Measurements from ENCODE around the gene RELA.
"Not testable (repeated sequence)": the region's sequence is repeated elsewhere in the genome, so short reads cannot be mapped to it uniquely, and the experiment has no call there.

RELA gene

DNA sequence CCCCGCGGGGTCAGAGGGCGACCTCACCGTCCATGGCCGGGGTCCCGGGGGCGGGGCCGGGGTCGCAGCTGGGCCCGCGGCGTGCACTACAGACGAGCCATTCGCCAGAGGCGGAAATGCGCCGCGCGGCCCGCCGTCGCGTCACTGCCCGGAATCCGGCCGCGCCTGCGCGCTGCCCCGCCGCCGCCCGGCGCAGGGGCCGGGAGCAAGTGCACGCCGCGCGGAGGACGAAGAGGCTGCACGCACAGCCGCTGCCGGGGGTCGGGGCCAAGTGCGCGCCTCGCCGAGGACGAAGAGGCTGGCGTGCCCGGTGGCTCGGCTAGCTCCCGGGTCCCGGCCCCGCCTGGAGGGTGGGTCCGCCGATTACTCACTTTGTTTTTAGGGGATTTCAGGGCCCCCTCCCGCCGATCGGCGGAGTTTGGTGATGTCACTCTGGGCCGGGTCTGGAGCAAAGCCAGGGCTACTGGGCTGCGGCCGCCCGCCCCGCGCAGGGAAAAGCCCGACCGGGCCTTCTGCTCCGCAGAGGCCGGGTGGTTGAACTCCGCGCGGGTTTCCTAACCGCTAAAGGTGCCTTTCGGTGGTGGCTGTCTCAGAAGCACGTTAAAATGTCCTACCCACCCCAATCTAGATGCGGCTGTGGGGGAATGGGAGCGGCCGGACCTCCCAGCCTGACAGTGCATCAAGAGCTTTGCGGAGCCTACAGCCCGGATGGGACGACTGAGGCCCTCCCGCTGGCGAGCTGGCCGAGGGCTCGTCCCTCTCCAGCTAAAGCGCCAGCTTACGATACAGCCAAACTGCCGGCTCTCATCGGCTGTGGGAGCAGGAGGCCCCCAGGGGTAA lies at the start of gene RELA:
RELA (minus strand) TSS at position 118 of the 840 bp plus-strand sequence; CDS start at position 34, 84 bp downstream.
- Histone ChIP-seq H3K36me3 (ENCODE audit: insufficient read depth, low read length) (peaks cover 15% of the 10 kb centered on the region; the same call in 1 of the 2 replicates), H3K79me2 (ENCODE audit: control insufficient read depth, insufficient read depth, low read length, unreplicated experiment) (peaks cover 25% of the 10 kb centered on the region), H3K4me3 (ENCODE audit: low read depth, low read length) (peak within 1 kb of the TSS; percentile 95), H2AFZ (ENCODE audit: low read length, unreplicated experiment) (peak within 1 kb of the TSS; percentile 60), H3K27me3 (ENCODE audit: insufficient read depth, low read length) (no peaks in the 10 kb centered on the region), H3K4me1 (ENCODE audit: control insufficient read depth, insufficient read depth, low read length, unreplicated experiment) (peaks cover 6% of the 10 kb centered on the region), H3K27ac (ENCODE audit: low read depth, low read length) (peak within 1 kb of the TSS; percentile 96)

DNA sequence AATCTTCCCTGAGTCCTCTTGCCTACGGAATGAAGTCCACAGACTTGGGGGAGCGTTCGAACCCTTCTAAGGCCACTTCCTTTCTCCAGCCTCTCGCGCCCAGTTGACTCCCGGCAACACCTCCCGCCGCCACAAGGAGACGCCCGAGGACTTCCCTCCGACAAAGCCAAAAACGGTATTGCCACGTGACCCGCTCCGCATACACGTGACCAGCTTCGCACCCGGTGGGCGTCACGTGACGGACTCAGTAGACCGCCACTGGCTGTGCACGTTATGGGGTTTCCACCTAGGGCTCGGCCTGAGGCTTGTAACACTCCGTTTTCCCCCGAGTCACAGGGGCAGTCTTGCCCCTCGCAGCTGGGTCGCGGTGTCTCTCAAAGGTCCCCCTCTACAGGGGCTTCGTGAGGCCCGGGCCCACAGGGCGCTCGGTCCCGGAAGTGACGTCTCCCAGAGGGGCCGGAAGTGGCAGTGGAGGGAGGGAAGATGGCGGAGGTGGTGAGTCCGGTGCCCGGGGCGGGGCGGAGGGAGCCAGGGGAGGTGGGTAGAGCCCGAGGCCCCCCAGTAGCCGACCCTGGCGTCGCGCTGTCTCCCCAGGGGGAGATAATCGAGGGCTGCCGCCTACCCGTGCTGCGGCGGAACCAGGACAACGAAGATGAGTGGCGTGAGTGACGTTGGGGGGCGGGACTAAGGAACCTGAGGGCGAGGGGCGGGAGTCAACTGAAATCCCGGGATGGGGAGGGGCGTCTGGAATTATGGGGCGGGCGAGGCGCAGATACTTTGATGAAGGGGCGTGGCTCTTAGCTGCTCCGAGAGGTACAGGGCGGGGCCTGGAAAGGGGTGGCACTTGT lies 49.3 kb upstream of the RELA start, which contains the start of gene KAT5:
KAT5 (plus strand) TSS at position 468 of the 848 bp plus-strand sequence; CDS start at position 484, 16 bp downstream.
- peak within 1 kb of the TSS; percentile 82 for H2AFZ ChIP-seq (ENCODE audit: low read length, unreplicated experiment)
- peaks cover 15% of the 10 kb centered on the region for H3K79me2 ChIP-seq (ENCODE audit: control insufficient read depth, insufficient read depth, low read length, unreplicated experiment)
- H3K4me3 ChIP-seq (ENCODE audit: low read depth, low read length) = peak within 1 kb of the TSS; percentile 82
- H3K36me3 ChIP-seq (ENCODE audit: insufficient read depth, low read length) = peaks cover 21% of the 10 kb centered on the region
- H3K4me1 ChIP-seq (ENCODE audit: control insufficient read depth, insufficient read depth, low read length, unreplicated experiment) = peaks cover 18% of the 10 kb centered on the region
- H3K27me3 ChIP-seq (ENCODE audit: insufficient read depth, low read length) = no peaks in the 10 kb centered on the region
- peak within 1 kb of the TSS; percentile 95 for H3K27ac ChIP-seq (ENCODE audit: low read depth, low read length)

DNA sequence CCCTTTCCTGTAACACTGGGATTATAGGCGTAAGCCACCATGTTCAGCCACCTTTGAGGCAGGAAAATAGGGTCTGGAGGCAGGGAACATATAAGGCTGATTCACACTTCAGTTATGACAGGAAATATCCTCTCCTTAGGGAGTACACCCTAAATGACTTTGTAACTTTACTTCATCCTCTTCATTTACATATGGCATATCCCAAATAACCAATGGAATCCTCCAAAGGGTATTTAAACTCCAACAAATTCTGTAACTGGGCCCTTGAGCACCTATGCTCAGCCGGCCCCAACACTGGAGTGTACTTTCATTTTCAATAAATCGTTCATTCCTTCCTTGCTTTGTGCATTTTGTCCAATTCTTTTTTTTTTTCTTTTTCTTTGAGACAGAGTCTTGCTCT lies 47.7 kb upstream of the RELA start:
- H3K79me2 ChIP-seq (ENCODE audit: control insufficient read depth, insufficient read depth, low read length, unreplicated experiment) = peaks cover 15% of the 10 kb centered on the region
- peak overlapping the region; percentile 82 for H3K4me3 ChIP-seq (ENCODE audit: low read depth, low read length)
- H3K27me3 ChIP-seq (ENCODE audit: insufficient read depth, low read length) = no peaks in the 10 kb centered on the region
- peaks cover 18% of the 10 kb centered on the region for H3K4me1 ChIP-seq (ENCODE audit: control insufficient read depth, insufficient read depth, low read length, unreplicated experiment)
- H3K27ac ChIP-seq (ENCODE audit: low read depth, low read length) = peak overlapping the region; percentile 95
- peaks cover 21% of the 10 kb centered on the region for H3K36me3 ChIP-seq (ENCODE audit: insufficient read depth, low read length)
- no peak overlapping the region for H2AFZ ChIP-seq (ENCODE audit: low read length, unreplicated experiment)

DNA sequence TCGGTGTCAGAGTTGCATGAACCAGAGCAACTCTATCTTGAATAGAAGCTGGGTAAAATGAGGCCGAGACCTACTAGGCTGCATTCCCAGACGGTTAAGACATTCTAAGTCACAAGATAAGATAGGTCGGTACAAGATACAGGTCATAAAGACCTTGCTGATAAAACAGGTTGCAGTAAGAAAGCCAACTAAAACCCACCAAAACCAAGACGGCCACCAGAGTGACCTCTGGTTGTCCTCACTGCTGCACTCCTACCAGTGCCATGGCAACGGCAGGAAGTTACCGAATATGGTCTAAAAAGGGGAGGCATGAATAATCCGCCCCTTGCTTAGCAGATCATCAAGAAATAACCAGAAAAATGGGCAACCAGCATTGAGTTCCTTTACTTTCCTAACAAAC lies 46.9 kb upstream of the RELA start:
- H3K79me2 ChIP-seq (ENCODE audit: control insufficient read depth, insufficient read depth, low read length, unreplicated experiment) = peaks cover 12% of the 10 kb centered on the region
- peaks cover 18% of the 10 kb centered on the region for H3K4me1 ChIP-seq (ENCODE audit: control insufficient read depth, insufficient read depth, low read length, unreplicated experiment)
- H3K4me3 ChIP-seq (ENCODE audit: low read depth, low read length) = no peak overlapping the region
- no peaks in the 10 kb centered on the region for H3K27me3 ChIP-seq (ENCODE audit: insufficient read depth, low read length)
- H2AFZ ChIP-seq (ENCODE audit: low read length, unreplicated experiment) = no peak overlapping the region
- H3K27ac ChIP-seq (ENCODE audit: low read depth, low read length) = no peak overlapping the region
- peaks cover 16% of the 10 kb centered on the region for H3K36me3 ChIP-seq (ENCODE audit: insufficient read depth, low read length)

DNA sequence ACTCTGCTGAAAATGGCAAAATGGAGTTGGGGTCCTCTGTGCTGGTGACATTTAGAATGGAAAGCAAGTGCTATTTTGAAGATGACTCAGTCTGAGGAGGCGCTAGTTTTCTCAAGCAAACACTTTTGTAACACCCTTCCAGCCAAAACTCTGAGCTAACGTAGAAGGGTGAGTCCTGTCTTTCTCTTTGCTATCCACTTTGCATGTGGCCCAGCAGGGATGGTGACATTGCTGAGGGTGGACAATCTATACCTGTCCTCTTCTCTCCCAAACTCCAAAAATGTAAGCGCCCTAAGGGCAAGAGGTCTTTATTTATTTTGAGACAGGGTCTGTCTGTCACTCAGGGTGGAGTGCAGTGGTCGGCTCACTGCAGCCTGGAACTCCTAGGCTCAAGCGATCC lies 45.7 kb upstream of the RELA start:
- Histone ChIP-seq H3K4me1 (ENCODE audit: control insufficient read depth, insufficient read depth, low read length, unreplicated experiment) (peaks cover 18% of the 10 kb centered on the region), H3K36me3 (ENCODE audit: insufficient read depth, low read length) (peaks cover 4% of the 10 kb centered on the region), H3K27ac (ENCODE audit: low read depth, low read length) (no peak overlapping the region), H2AFZ (ENCODE audit: low read length, unreplicated experiment) (no peak overlapping the region), H3K4me3 (ENCODE audit: low read depth, low read length) (no peak overlapping the region), H3K79me2 (ENCODE audit: control insufficient read depth, insufficient read depth, low read length, unreplicated experiment) (peaks cover 9% of the 10 kb centered on the region), H3K27me3 (ENCODE audit: insufficient read depth, low read length) (no peaks in the 10 kb centered on the region)

DNA sequence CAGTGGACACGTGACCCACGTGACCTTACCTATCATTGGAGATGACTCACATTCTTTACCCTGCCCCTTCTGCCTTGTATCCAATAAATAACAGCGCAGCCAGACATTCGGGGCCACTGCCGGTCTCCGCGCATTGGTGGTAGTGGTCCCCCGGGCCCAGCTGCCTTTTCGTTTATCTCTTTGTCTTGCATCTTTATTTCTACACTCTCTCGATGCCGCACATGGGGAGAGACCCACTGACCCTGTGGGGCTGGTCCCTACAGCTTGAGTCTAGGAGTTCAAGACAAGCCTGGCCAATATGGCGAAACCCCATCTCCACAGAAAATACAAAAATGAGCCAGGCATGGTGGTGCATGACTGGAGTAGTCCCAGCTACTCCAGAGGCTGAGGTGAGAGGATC lies 44.3 kb upstream of the RELA start:
- H3K27ac ChIP-seq (ENCODE audit: low read depth, low read length); H3K36me3 ChIP-seq (ENCODE audit: insufficient read depth, low read length); H2AFZ ChIP-seq (ENCODE audit: low read length, unreplicated experiment); H3K79me2 ChIP-seq (ENCODE audit: control insufficient read depth, insufficient read depth, low read length, unreplicated experiment); H3K27me3 ChIP-seq (ENCODE audit: insufficient read depth, low read length); H3K4me3 ChIP-seq (ENCODE audit: low read depth, low read length): not testable (repeated sequence)
- H3K4me1 ChIP-seq (ENCODE audit: control insufficient read depth, insufficient read depth, low read length, unreplicated experiment) = peaks cover 11% of the 10 kb centered on the region

DNA sequence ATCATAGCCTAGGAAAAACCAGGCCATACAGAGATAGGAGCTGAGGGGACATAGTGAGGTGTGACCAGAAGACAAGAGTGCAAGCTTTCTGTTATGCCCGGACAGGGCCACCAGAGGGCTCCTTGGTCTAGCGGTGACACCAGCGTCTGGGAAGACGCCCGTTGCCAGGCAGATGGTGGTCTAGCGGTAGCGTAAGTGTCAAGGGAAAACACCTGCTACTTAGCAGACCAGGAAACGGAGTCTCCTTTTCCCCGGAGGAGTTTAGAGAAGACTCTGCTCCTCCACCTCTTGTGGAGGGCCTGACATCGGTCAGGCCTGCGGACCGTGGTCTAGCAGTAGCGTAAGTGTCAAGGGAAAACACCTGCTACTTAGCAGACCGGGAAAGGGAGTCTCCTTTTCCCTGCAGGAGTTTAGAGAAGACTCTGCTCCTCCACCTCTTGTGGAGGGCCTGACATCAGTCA lies 43.6 kb upstream of the RELA start:
- peaks cover 11% of the 10 kb centered on the region for H3K4me1 ChIP-seq (ENCODE audit: control insufficient read depth, insufficient read depth, low read length, unreplicated experiment)
- H2AFZ ChIP-seq (ENCODE audit: low read length, unreplicated experiment); H3K27ac ChIP-seq (ENCODE audit: low read depth, low read length); H3K27me3 ChIP-seq (ENCODE audit: insufficient read depth, low read length); H3K79me2 ChIP-seq (ENCODE audit: control insufficient read depth, insufficient read depth, low read length, unreplicated experiment); H3K36me3 ChIP-seq (ENCODE audit: insufficient read depth, low read length); H3K4me3 ChIP-seq (ENCODE audit: low read depth, low read length): not testable (repeated sequence)

DNA sequence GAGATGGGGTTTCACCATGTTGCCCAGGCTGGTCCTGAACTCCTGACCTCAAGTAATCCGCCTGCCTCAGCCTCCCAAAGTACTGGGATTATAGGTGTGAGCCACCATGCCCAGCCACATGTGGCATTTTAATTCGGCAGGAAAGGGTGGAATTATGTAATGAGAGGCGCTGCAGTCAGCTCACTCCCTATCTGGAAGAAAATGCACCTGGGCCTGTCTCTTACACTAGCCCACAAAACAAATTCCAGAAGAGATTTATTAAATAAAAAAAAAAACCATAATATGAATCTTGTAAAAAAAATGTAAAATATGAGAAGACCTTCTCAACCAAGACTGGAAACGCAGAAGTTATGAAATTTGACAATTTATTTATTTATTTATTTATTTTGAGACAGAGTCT lies 41.1 kb upstream of the RELA start:
- no peaks in the 10 kb centered on the region for H3K79me2 ChIP-seq (ENCODE audit: control insufficient read depth, insufficient read depth, low read length, unreplicated experiment)
- peaks cover 17% of the 10 kb centered on the region for H3K27me3 ChIP-seq (ENCODE audit: insufficient read depth, low read length)
- H3K4me3 ChIP-seq (ENCODE audit: low read depth, low read length) = no peak overlapping the region
- no peak overlapping the region for H2AFZ ChIP-seq (ENCODE audit: low read length, unreplicated experiment)
- no peaks in the 10 kb centered on the region for H3K36me3 ChIP-seq (ENCODE audit: insufficient read depth, low read length)
- no peak overlapping the region for H3K27ac ChIP-seq (ENCODE audit: low read depth, low read length)
- no peaks in the 10 kb centered on the region for H3K4me1 ChIP-seq (ENCODE audit: control insufficient read depth, insufficient read depth, low read length, unreplicated experiment)

DNA sequence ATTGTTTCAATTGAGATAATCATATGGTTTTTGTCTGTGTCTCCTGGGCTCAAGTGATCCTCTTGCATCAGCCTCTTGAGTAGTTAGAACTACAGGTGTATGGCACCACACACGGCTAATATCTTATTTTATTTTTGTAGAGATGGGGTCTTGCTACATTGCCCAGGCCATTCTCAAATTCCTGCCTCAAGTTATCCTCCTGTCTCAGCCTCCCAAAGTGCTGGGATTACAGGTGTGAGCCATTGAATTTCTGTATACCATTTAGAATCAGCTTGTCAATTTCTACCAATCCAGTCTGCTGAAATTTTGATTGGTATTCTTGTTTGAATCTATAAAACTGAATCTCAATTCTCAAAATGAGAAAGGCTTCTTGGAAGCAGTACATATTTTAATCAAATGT lies 39.0 kb upstream of the RELA start:
- H3K4me1 ChIP-seq (ENCODE audit: control insufficient read depth, insufficient read depth, low read length, unreplicated experiment) = no peaks in the 10 kb centered on the region
- no peak overlapping the region for H3K4me3 ChIP-seq (ENCODE audit: low read depth, low read length)
- no peaks in the 10 kb centered on the region for H3K36me3 ChIP-seq (ENCODE audit: insufficient read depth, low read length)
- no peak overlapping the region for H3K27ac ChIP-seq (ENCODE audit: low read depth, low read length)
- no peaks in the 10 kb centered on the region for H3K79me2 ChIP-seq (ENCODE audit: control insufficient read depth, insufficient read depth, low read length, unreplicated experiment)
- H3K27me3 ChIP-seq (ENCODE audit: insufficient read depth, low read length) = peaks cover 17% of the 10 kb centered on the region
- H2AFZ ChIP-seq (ENCODE audit: low read length, unreplicated experiment) = no peak overlapping the region

DNA sequence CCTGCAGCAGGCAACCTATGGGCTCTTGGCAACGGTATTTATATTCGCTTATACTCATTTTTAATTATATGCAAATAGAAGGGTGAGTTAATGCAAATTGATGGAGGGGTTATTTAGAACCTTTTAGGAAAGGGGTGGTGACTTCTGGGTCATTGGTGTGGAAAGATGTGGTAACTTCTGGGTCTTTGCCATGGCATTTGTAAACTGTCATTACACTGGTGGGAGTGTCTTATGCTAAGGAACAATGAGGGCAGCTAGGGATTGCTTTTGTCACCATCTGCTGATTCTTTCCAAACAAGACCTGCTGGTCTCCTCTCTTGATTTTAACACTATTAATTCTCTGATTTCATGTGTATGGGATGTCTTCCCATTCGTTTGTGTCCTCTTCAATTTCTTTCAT lies 37.7 kb upstream of the RELA start:
- Histone ChIP-seq H3K79me2 (ENCODE audit: control insufficient read depth, insufficient read depth, low read length, unreplicated experiment) (no peaks in the 10 kb centered on the region), H2AFZ (ENCODE audit: low read length, unreplicated experiment) (no peak overlapping the region), H3K4me3 (ENCODE audit: low read depth, low read length) (no peak overlapping the region), H3K27me3 (ENCODE audit: insufficient read depth, low read length) (peaks cover 17% of the 10 kb centered on the region), H3K4me1 (ENCODE audit: control insufficient read depth, insufficient read depth, low read length, unreplicated experiment) (no peaks in the 10 kb centered on the region), H3K36me3 (ENCODE audit: insufficient read depth, low read length) (no peaks in the 10 kb centered on the region), H3K27ac (ENCODE audit: low read depth, low read length) (no peak overlapping the region)
